Uterus (tissue), 4 donors: ENCODE data around the gene SOCS7. TPM values are rescaled to one million over a fixed set of nuclear protein-coding genes. Genes with fewer than 3 reads are reported as not detected.

Source experiments
- DNase-seq, 2 donors: peaks; one replicate each; pipeline ENCODE4 v3.0.0-alpha.2; 2019 to 2020
- H3K27ac ChIP-seq, 2 donors: fragments of 200-600 bp; sonication (generic); 1 replicate in 1 of 2; 2 replicates in 1 of 2; pipeline ENCODE4 v1.5.1; 2016 to 2018
- H3K27me3 ChIP-seq, 2 donors: fragments of 200-600 bp; sonication (generic); one replicate each; pipeline ENCODE4 v1.5.1; 2018 to 2019; ENCODE audit warnings: control low read depth in 1 of 2
- H3K36me3 ChIP-seq, 2 donors: fragments of 200-600 bp; sonication (generic); one replicate each; pipeline ENCODE4 v1.5.1; 2019; ENCODE audit warnings: control low read depth in 1 of 2
- H3K4me1 ChIP-seq, 2 donors: fragments of 200-600 bp; sonication (generic); one replicate each; pipeline ENCODE4 v1.5.1; 2018 to 2019; ENCODE audit warnings: control low read depth in 1 of 2
- H3K4me3 ChIP-seq, 2 donors: fragments of 200-600 bp; sonication (generic); 1 replicate in 1 of 2; 2 replicates in 1 of 2; pipeline ENCODE4 v1.5.1; 2018 to 2019; ENCODE audit warnings: mild to moderate bottlenecking in 1 of 2
- H3K9me3 ChIP-seq, 2 donors: fragments of 200-600 bp; sonication (generic); one replicate each; pipeline ENCODE4 v1.5.1; 2019; ENCODE audit warnings: control low read depth in 1 of 2
- POLR2A ChIP-seq, 2 donors: fragments of 450-650 bp; IDR thresholded peaks; one replicate each; pipeline ENCODE4 v1.6.1; 2016; ENCODE audit warnings: antibody characterized with exemption in 2 of 2, mild to moderate bottlenecking in 1 of 2, moderate library complexity in 1 of 2
- intact Hi-C: fragments of 100-400 bp; cut with DNase I; formaldehyde crosslinking; loops from one replicate; pipeline ENCODE4 v1.15.1; 2023; ENCODE audit warnings: low total_unique reads
- total RNA-seq, 4 donors: library from RNA; depleted of rRNA in 3 of 4; stranded (reverse); fragments of >200 nt in 3 of 4; gene quantifications; one replicate each; pipeline versions ENCODE4 v1.1.0 to v1.2.4, GENCODE V29; 2014 to 2023
- TF ChIP-seq, protein P1 (sequence below), 4 experiments: fragments of 200-600 bp in 2 of 4; fragments of 450-650 bp in 2 of 4; sonication (generic) in 2 of 4; IDR thresholded peaks; one replicate each; pipeline ENCODE4 v1.5.1; 2016 to 2019; ENCODE audit warnings: antibody characterized with exemption in 4 of 4, mild to moderate bottlenecking in 2 of 4, moderate library complexity in 1 of 4
- donor health status: DM: yes; HTN: yes; CAD: no.

SOCS7 gene
- total RNA-seq, 4 donors from 2014 or later = 2.6 to 24.5 (median 14.6) TPM

DNA sequence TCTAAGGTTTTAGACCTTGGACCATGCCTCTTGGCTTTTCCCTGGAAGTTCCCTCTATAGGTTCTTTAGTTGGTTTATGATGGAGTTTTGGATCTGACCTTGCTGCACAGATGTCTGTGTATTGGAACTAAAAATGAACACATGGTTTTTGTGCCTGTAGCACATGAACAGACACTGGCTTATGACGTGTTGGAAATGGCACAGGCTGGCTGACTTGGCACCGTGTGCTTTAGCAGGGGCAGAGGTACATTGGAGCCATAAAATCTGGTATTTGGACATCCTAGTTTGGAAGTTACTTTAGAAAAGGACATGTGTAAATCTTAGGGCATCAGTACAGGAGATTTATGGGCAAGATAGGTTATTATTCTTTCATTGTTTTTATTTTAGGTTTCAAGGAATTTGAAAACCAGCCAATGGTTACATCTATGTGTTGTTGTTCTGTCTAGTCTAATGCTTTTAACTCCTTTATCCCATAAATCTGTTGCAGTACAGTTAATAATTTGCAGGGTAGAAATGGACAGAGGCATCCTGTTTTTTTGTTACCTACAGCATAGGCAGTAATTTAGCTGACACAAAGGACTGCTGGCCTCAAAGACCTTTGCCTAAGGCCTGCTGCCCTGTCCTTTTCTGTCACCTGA, 6.0 kb downstream of the SOCS7 start:
- no peaks in the 10 kb centered on the region for H3K36me3 ChIP-seq
- TF ChIP-seq, protein P1, sequence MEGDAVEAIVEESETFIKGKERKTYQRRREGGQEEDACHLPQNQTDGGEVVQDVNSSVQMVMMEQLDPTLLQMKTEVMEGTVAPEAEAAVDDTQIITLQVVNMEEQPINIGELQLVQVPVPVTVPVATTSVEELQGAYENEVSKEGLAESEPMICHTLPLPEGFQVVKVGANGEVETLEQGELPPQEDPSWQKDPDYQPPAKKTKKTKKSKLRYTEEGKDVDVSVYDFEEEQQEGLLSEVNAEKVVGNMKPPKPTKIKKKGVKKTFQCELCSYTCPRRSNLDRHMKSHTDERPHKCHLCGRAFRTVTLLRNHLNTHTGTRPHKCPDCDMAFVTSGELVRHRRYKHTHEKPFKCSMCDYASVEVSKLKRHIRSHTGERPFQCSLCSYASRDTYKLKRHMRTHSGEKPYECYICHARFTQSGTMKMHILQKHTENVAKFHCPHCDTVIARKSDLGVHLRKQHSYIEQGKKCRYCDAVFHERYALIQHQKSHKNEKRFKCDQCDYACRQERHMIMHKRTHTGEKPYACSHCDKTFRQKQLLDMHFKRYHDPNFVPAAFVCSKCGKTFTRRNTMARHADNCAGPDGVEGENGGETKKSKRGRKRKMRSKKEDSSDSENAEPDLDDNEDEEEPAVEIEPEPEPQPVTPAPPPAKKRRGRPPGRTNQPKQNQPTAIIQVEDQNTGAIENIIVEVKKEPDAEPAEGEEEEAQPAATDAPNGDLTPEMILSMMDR (IDR thresholded peaks at IDR 0.05) = no peak
- no peak for TF ChIP-seq POLR2A (IDR thresholded peaks at IDR 0.05)
- no peak for DNase-seq
- H3K27ac ChIP-seq = peak overlapping the region; percentile 54 to 62
- H3K4me3 ChIP-seq = no peak overlapping the region
- intact Hi-C loops = no loop called here
- peaks cover 4 to 17% of the 10 kb centered on the region in 2 donors for H3K4me1 ChIP-seq
- H3K9me3 ChIP-seq = no peaks in the 10 kb centered on the region
- H3K27me3 ChIP-seq = no peaks in the 10 kb centered on the region

DNA sequence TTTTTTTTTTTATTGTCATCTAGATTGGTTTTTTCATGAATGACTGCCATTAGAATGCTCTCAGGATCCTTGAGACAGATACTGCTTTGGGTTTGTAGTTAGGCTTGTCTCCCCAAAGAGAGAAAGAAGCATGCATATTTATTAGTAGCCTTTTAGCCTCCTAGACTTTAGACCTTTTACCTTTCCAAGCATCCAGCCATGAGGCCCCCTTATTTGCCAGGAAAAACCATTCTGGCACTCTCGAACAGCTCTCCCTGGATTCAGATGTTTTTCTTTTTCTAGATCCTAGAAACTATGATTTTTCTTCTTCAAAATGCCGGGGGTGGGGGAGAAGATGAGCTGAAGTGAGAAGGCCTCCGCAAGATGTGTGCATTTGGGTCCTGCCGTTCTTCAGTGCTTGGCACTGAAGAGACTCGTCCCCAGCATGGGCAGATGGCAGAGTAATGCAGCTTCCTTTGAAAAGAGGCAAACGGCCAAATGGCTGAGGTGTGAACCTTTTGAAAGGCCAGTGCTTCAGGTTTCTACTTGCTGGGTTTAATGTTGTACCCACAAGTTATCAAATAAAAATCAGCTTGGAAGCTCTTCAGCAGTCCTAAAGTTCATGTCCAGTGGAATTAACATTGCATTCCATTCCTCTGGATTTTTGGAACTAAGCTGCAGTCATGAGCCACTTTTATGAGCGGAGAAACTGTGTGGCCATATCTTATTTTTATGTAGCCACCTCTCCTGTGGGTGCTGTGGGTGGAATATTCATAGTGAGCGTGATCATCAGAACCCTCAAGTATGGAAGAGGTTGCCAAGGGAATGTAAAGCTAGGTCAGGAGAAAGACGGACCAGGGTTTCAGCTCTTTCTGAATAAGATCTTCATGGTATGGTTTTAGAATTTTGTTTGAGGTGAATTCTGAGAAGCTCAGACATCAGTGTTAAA, 7.2 kb downstream of the SOCS7 start:
- H3K27ac ChIP-seq = peak overlapping the region; percentile 54 to 62
- peaks cover 4 to 17% of the 10 kb centered on the region in 2 donors for H3K4me1 ChIP-seq
- no peaks in the 10 kb centered on the region for H3K36me3 ChIP-seq
- no peak for DNase-seq
- no peaks in the 10 kb centered on the region for H3K9me3 ChIP-seq
- TF ChIP-seq, protein P1 (IDR thresholded peaks at IDR 0.05) = no peak
- H3K4me3 ChIP-seq = no peak overlapping the region
- no peaks in the 10 kb centered on the region for H3K27me3 ChIP-seq
- intact Hi-C loops = no loop called here

DNA sequence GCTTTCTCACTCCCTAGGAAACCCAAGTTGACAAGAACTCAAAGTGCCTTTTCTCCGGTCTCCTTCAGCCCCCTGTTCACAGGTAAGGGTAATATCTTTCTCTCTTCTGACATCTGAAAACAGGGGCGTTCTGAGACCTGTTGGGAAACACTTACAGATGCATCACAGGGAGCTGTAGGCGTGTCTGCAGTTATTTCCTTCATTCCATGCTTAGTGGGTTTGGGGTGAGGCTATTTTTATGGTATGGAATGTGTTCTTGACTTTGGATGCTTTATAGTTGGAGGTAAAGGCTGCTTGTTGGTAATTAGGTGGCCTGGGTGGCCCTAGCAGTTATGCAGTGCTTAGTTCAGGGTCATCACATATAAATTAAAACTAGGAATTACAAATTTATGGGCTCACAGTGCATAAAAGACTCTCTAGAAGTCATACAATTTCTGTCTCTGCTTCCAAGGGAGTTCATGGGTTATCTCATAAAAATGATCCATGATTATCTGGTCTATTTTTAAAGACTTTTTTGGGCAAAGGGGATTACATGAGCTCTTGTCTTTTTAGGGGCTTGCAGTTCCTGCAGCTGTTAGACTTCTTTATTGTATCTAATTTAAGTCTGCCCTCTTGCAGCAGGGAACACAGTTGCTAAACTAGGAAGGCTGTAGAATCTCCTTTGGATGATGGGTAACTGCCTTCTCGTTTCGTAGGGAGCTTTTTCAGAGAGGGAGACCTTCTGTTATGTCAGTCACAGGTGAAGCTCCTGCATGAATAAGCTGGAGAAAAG, 10.2 kb downstream of the SOCS7 start:
- no peak for DNase-seq
- intact Hi-C loops = no loop called here
- Histone ChIP-seq H3K27ac (no peak overlapping the region), H3K4me3 (no peak overlapping the region), H3K36me3 (no peaks in the 10 kb centered on the region), H3K27me3 (no peaks in the 10 kb centered on the region), H3K9me3 (no peaks in the 10 kb centered on the region), H3K4me1 (peaks cover 4 to 7% of the 10 kb centered on the region in 2 donors)
- no peak for TF ChIP-seq POLR2A (IDR thresholded peaks at IDR 0.05)
- TF ChIP-seq, protein P1 (IDR thresholded peaks at IDR 0.05) = no peak

DNA sequence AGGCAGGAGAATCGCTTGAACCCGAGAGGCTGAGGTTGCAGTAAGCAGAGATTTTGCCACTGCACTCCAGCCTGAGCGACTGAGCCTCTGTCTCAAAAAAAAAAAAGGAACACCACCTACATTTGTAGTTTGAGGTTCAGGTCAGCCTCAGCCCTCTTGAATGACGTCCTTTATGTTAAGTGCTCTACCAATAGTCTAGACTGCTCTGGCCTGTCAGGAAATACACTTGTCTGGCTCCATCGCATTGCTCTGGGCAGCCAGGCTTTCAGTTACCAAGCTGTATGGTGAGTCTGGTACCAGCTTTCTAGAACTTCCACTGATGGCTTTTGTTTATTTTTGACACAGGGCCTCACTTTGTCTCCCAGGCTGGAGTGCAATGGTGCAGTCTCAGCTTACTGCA, 11.4 kb downstream of the SOCS7 start:
- Histone ChIP-seq H3K4me3 (no peak overlapping the region), H3K27me3 (no peaks in the 10 kb centered on the region), H3K9me3 (no peaks in the 10 kb centered on the region), H3K36me3 (no peaks in the 10 kb centered on the region), H3K27ac (no peak overlapping the region), H3K4me1 (peaks cover 0 to 2% of the 10 kb centered on the region in 2 donors)
- TF ChIP-seq POLR2A (IDR thresholded peaks at IDR 0.05) = no peak
- TF ChIP-seq, protein P1 (IDR thresholded peaks at IDR 0.05) = no peak
- no peak for DNase-seq
- intact Hi-C loops = no loop called here
